Endothelial cell of umbilical vein (primary cell): Measurements from ENCODE around the gene IGFBP4.

Experiments used
- EZH2 ChIP-seq: IDR thresholded peaks from 2 replicates; pipeline ENCODE4 v1.6.1; 2012; ENCODE audit warnings: borderline replicate concordance, low read depth, mild to moderate bottlenecking, moderate library complexity, low read length, inconsistent platforms; ENCODE audit not compliant: severe bottlenecking
- GATA2 ChIP-seq: IDR thresholded peaks from 2 replicates; pipeline ENCODE4 v1.7.0; 2011; ENCODE audit warnings: low read depth, mild to moderate bottlenecking, moderate library complexity, mixed read lengths, low read length; ENCODE audit not compliant: insufficient read length, insufficient read depth
- MYC ChIP-seq: IDR thresholded peaks from one replicate; pipeline ENCODE4 v1.6.1; 2011; ENCODE audit warnings: mild to moderate bottlenecking, low read depth, low read length
- POLR2A ChIP-seq: IDR thresholded peaks from 2 replicates; pipeline ENCODE4 v1.6.1; 2012; ENCODE audit warnings: low read depth, mild to moderate bottlenecking, control low read depth, low read length
- POLR2AphosphoS5 ChIP-seq: IDR thresholded peaks from 2 replicates; pipeline ENCODE4 v1.6.1; 2012; ENCODE audit warnings: low read depth, mild to moderate bottlenecking, control low read depth, low read length, moderate library complexity; ENCODE audit not compliant: insufficient read depth
- TF ChIP-seq, protein P1 (sequence below), 2 donors: IDR thresholded peaks; 1 replicate in 1 of 2; 2 replicates in 1 of 2; pipeline ENCODE4 v1.5.1; 2011; ENCODE audit warnings: low read length in 2 of 2, mild to moderate bottlenecking in 2 of 2, moderate library complexity in 2 of 2, control low read depth in 1 of 2, inconsistent platforms in 1 of 2, low read depth in 1 of 2; ENCODE audit not compliant: insufficient read depth in 1 of 2; ENCODE audit errors: extremely low read depth in 1 of 2

DNA sequence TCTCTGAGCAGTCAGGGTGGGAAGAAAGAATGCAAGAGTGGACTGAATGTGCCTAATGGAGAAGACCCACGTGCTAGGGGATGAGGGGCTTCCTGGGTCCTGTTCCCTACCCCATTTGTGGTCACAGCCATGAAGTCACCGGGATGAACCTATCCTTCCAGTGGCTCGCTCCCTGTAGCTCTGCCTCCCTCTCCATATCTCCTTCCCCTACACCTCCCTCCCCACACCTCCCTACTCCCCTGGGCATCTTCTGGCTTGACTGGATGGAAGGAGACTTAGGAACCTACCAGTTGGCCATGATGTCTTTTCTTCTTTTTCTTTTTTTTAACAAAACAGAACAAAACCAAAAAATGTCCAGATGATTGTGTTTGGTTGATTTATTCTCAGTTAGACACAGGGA lies 14.1 kb downstream of the IGFBP4 start:
- TF ChIP-seq, protein P1, sequence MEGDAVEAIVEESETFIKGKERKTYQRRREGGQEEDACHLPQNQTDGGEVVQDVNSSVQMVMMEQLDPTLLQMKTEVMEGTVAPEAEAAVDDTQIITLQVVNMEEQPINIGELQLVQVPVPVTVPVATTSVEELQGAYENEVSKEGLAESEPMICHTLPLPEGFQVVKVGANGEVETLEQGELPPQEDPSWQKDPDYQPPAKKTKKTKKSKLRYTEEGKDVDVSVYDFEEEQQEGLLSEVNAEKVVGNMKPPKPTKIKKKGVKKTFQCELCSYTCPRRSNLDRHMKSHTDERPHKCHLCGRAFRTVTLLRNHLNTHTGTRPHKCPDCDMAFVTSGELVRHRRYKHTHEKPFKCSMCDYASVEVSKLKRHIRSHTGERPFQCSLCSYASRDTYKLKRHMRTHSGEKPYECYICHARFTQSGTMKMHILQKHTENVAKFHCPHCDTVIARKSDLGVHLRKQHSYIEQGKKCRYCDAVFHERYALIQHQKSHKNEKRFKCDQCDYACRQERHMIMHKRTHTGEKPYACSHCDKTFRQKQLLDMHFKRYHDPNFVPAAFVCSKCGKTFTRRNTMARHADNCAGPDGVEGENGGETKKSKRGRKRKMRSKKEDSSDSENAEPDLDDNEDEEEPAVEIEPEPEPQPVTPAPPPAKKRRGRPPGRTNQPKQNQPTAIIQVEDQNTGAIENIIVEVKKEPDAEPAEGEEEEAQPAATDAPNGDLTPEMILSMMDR (IDR thresholded peaks at IDR 0.05; ENCODE audit: extremely low read depth in 1 of 2, insufficient read depth in 1 of 2, low read depth in 1 of 2, low read length in 2 of 2), result no peak
- TF ChIP-seq POLR2A (no peak), MYC (no peak), GATA2 (no peak), EZH2 (no peak), POLR2AphosphoS5 (no peak)
